GM19240 (cell line): ENCODE results near the gene HYKK.
"Not testable (repeated sequence)": the region's sequence is repeated elsewhere in the genome, so short reads cannot be mapped to it uniquely, and the experiment has no call there.

Experiments
- DNase-seq: peaks from one replicate; pipeline ENCODE4 v3.0.0; 2011; ENCODE audit warnings: low spot score; ENCODE audit not compliant: insufficient read length

HYKK gene, protein sequence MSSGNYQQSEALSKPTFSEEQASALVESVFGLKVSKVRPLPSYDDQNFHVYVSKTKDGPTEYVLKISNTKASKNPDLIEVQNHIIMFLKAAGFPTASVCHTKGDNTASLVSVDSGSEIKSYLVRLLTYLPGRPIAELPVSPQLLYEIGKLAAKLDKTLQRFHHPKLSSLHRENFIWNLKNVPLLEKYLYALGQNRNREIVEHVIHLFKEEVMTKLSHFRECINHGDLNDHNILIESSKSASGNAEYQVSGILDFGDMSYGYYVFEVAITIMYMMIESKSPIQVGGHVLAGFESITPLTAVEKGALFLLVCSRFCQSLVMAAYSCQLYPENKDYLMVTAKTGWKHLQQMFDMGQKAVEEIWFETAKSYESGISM

GRCh38 chr15:78506971-78507830 lies at the start of gene HYKK:
Gene HYKK, plus strand, starts transcription at chr15:78507577. Its CDS starts 5,512 bp downstream, at chr15:78513089.
- DNase-seq = peak; percentile 72

DNA sequence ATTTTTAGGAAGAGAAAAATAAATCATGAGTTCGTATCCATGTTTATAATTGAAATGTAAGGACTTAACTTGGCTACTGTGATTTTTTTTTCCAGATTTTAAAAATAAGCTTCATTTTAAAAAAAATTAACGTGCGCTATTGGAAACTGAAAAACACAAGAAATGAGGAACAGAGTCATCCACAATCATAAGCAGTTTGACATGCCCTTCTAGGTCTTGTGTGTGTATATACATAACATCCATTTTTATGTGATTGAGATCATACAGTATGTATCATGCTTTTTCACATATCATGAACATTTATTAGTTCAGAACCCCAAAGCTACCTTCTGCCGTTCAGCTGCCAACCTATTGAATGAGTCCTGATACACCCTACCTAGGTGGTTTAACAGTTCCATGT lies 46.6 kb upstream of the HYKK start:
- DNase-seq = no peak

GRCh38 chr15:78461171-78461888 lies 46.0 kb upstream of the HYKK start:
- no peak for DNase-seq

- no peak for DNase-seq
These were observed 38.3 kb upstream of the HYKK start for GRCh38 chr15:78469031-78469430.

GRCh38 chr15:78477295-78477694 lies 30.1 kb upstream of the HYKK start:
- DNase-seq = no peak

DNA sequence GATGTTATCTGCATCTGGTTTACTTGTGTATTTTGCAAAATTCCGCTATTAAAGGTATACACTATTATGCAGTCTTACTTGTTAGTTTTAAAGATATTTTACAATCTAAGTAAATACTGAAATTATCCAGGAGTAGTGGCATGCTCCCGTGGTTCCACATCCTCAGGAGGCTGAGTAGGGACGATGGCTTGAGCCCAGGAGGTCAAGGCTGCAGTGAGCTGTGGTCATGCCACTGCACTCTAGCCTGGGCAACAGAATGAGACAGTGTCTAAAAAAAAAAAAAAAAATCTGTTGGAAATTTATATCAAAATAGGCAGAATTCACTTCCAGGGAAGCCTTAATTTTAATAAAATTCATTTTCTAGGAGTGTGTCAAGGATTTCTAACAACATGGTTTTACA lies 27.7 kb upstream of the HYKK start:
- DNase-seq = no peak

DNA sequence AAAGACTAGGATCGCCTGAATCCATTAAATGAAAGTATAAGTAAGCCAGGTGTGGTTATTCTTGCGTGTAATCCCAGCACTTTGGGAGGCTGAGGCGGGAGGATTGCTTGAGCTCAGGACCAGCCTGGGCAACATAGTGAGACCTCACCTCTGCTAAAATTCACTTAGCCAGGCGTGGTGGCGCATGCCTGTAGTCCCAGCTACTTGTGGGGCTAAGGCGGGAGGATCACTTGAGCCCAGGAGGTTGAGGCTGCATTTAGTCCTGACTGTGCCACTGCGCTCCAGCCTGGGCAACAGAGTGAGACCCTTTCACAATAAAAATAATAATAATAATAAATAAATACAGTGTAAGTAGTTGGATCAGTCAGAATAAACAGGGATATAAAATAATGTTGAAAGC lies 25.5 kb upstream of the HYKK start:
- no peak for DNase-seq

GRCh38 chr15:78492872-78493271 lies 14.5 kb upstream of the HYKK start:
- DNase-seq = no peak

GRCh38 chr15:78501857-78502256 lies 5.5 kb upstream of the HYKK start:
- DNase-seq = no peak

- no peak for DNase-seq
These were observed 4.7 kb upstream of the HYKK start for GRCh38 chr15:78502641-78503040.

DNA sequence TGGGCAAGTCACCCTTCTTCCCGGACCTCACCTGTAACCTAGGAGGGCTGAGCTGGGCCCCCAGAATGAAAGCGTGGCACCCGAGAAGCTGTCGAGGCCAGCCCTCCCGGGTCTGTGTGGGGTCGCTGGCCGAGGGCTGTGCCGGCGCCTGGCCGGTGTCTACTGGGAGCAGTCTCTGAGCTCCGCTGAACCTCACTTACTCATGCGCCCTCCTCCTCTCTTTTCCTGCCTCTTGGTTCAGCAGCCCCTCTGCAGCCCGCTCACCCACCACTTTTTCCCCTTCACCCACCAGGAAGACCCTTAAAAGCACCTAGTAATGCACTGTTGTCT lies 419 bp downstream of the HYKK start:
- no peak for DNase-seq

- no peak for DNase-seq
These were observed 895 bp downstream of the HYKK start for GRCh38 chr15:78508272-78508671.

DNA sequence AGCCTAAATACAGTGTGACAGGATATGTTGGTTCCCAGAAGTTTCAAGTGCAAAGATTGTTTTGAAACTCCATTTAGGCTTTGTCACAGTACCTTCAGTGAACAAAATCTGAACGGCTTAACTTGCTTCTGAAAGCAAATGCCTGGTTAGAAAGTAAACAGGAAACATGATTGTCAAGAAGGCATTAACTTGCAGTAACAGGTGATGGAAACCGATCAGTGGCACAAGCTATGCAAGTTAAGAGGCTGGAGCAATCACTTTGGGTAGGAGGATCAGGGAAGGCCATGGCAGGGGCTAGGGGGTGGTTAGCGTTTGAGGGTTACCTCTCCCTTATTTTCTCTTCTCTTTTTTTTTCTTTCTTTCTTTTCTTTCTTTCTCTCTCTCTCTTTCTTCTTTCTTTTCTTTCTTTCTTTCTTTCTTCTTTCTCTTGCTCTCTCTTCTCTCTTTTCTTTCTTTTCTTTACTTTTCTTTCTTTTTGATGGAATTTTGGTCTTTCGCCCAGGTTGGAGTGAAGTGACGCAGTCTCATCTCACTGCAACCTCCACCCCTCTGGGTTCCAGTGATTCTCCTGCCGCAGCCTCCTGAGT lies 2.4 kb downstream of the HYKK start:
- DNase-seq = no peak

GRCh38 chr15:78520035-78520434 lies 12.7 kb downstream of the HYKK start:
- DNase-seq = not testable (repeated sequence)

DNA sequence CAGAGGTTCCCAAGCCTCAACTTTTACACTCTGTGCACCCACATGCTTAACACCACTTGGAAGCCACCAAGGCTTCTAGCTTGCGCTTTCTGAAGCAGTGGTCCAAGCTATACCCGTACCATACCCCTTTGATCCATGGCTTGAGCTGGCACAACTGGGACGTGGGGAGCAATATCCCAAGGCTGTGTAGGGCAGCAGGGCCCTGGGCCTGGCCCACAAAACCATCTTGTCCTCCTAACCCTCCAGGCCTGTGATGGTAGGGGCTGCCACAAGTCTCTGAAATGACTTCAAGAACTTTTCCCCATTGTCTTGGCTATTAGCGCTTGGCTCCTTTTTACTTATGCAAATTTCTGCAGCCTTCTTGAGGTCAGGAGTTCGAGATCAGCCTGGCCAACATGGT lies 16.9 kb downstream of the HYKK start:
- no peak for DNase-seq

DNA sequence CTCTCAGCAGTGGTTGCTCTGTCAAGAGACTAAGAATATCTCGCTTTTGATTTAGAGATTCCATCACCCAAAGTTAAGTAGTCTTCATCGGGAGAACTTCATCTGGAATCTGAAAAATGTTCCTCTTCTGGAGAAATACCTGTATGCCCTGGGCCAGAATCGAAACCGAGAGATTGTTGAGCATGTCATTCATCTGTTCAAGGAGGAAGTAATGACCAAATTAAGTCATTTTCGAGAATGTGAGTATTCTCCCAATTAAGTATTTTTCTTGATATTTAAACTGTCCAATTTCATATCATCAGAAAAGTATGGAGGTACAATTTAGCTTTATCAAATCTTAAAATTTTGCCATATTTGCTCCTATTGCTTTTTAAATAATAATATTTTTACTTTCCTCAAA lies 19.9 kb downstream of the HYKK start:
- no peak for DNase-seq

- no peak for DNase-seq
These were observed 26.0 kb downstream of the HYKK start for GRCh38 chr15:78533331-78533730.

DNA sequence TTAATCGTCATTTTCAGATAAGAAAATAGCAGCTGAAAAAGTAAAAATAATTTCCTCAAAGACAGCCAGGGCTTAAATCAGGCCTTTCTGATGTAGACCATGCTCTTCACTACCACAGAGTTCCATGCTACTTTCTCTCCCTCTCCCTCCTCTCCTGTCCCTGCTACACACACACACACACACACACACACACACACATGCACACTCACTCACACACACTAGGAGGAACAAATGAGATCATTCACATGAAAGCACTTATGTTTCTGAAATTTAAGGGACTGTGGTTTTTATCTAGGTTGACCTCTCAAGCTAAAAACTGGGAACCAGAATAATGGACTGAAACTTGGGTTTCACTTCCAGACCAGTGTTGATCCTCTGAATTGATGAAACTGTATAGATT lies 28.8 kb downstream of the HYKK start:
- no peak for DNase-seq

DNA sequence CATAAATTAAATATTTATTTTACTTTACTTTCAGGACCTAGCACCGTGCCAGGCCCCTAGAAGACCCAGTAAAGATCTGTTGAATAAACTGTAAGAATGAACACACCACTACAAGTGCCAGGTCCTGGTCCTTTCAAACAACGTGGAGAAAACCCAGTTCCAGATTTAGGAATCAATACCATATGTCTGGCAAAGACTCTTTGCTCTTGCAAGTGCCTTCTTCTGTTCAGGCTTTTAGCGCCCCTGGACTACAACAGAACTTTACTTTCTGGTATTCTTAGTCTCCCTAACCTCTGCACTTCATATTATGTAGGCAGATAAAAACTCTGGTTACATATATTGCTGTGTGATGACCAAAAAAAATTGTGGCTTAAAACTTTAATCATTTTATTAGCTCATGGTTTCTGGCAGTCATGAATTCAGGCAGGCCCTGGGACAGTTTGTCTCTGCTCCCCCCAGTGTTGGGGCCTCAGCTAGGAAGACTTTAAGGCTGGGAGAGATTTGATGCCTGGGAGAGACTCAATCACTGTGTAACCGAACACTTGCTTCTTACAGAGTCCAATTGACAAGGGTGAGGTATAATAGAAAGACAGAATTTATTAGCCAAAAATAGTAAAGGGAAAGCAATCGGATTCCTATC lies 30.0 kb downstream of the HYKK start:
- DNase-seq = no peak

- DNase-seq = no peak
These were observed 31.0 kb downstream of the HYKK start for GRCh38 chr15:78538358-78538757.

GRCh38 chr15:78539464-78540140 lies 32.2 kb downstream of the HYKK start:
- not testable (repeated sequence) for DNase-seq
